Stimulated activated CD4-positive, alpha-beta T cell treated with anti-CD3 and anti-CD28 coated beads, Interleukin-15, amount 100 ng/mL, for 48 hours (primary cell): ENCODE results near the gene ZSCAN5A.
"Not testable (repeated sequence)": the region's sequence is repeated elsewhere in the genome, so short reads cannot be mapped to it uniquely, and the experiment has no call there.

Experiments used
- DNase-seq, 2 donors: peaks; one replicate each; pipeline ENCODE4 v3.0.0-alpha.2; 2020; ENCODE audit warnings: low read depth in 2 of 2

Gene ZSCAN5A

GRCh38 chr19:56272161-56272798 is 42.4 kb downstream of the ZSCAN5A start, which contains the start of gene EDDM13:
Gene EDDM13 (plus strand): TSS chr19:56272748. CDS start chr19:56272835, 87 bp downstream.
- DNase-seq, result no peak

- DNase-seq, result no peak
Measured at GRCh38 chr19:56271151-56271550, 43.5 kb downstream of the ZSCAN5A start.

- DNase-seq, result no peak
Measured at GRCh38 chr19:56270676-56271075, 44.0 kb downstream of the ZSCAN5A start.

- DNase-seq, result no peak
Measured at GRCh38 chr19:56269348-56269747, 45.3 kb downstream of the ZSCAN5A start.

- no peak for DNase-seq
Measured at GRCh38 chr19:56266051-56266450, 48.6 kb downstream of the ZSCAN5A start.

- DNase-seq, result no peak
Measured at GRCh38 chr19:56263319-56263718, 51.3 kb downstream of the ZSCAN5A start.

- not testable (repeated sequence) for DNase-seq
Measured at GRCh38 chr19:56261932-56262331, 52.7 kb downstream of the ZSCAN5A start.

GRCh38 chr19:56261145-56261544 is 53.5 kb downstream of the ZSCAN5A start:
- no peak for DNase-seq

- no peak for DNase-seq
Measured at GRCh38 chr19:56258272-56258671, 56.4 kb downstream of the ZSCAN5A start.

- no peak for DNase-seq
Measured at GRCh38 chr19:56253737-56254136, 60.9 kb downstream of the ZSCAN5A start.

GRCh38 chr19:56252699-56253422 is 61.8 kb downstream of the ZSCAN5A start:
- peak; percentile 62 to 77 for DNase-seq

GRCh38 chr19:56248736-56249338 is 65.8 kb downstream of the ZSCAN5A start:
- DNase-seq, result not testable (repeated sequence)

GRCh38 chr19:56245764-56246163 is 68.9 kb downstream of the ZSCAN5A start:
- not testable (repeated sequence) for DNase-seq

- DNase-seq, result no peak
Measured at GRCh38 chr19:56245121-56245740, 69.4 kb downstream of the ZSCAN5A start.

- no peak for DNase-seq
Measured at GRCh38 chr19:56223481-56223880, 91.2 kb downstream of the ZSCAN5A start.

GRCh38 chr19:56222901-56223300 is 91.7 kb downstream of the ZSCAN5A start:
- no peak for DNase-seq

- DNase-seq, result no peak
Measured at GRCh38 chr19:56221851-56222250, 92.8 kb downstream of the ZSCAN5A start.

- not testable (repeated sequence) for DNase-seq
Measured at GRCh38 chr19:56221442-56221841, 93.2 kb downstream of the ZSCAN5A start.

- no peak for DNase-seq
Measured at GRCh38 chr19:56218961-56219360, 95.7 kb downstream of the ZSCAN5A start.

GRCh38 chr19:56217039-56217949 is 97.3 kb downstream of the ZSCAN5A start:
- DNase-seq, result no peak

- no peak for DNase-seq
Measured at GRCh38 chr19:56211718-56212117, 102.9 kb downstream of the ZSCAN5A start.
